Fibroblast of skin of scalp (primary cell): ENCODE measurements around the gene LSG1.

Experiments used
- DNase-seq: peaks from one replicate; pipeline ENCODE4 v3.0.0-alpha.2; 2013

Gene LSG1

DNA sequence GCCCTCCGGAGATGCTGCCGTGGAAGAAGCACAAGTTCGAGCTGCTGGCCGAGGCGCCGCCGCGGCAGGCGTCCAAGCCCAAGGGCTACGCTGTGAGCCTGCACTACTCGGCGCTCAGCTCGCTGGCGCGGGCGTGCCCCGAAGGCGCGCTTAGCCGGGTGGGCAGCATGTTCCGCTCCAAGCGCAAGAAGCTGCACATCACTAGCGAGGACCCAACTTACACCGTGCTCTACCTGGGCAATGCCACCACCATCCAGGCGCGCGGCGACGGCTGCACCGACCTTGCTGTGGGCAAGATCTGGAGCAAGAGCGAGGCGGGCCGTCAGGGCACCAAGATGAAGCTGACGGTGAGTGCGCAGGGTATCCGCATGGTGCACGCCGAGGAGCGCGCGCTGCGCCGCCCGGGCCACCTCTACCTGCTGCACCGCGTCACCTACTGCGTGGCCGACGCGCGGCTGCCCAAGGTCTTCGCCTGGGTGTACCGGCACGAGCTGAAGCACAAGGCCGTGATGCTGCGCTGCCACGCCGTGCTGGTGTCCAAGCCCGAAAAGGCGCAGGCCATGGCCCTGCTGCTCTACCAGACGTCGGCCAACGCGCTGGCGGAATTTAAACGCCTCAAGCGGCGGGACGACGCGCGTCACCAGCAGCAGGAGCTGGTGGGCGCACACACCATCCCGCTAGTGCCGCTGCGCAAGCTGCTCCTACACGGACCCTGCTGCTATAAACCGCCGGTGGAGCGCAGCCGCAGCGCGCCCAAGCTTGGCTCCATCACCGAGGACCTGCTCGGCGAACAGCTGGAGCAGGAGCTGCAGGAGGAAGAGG, 15.0 kb upstream of the LSG1 start:
- DNase-seq = peak; percentile 43

DNA sequence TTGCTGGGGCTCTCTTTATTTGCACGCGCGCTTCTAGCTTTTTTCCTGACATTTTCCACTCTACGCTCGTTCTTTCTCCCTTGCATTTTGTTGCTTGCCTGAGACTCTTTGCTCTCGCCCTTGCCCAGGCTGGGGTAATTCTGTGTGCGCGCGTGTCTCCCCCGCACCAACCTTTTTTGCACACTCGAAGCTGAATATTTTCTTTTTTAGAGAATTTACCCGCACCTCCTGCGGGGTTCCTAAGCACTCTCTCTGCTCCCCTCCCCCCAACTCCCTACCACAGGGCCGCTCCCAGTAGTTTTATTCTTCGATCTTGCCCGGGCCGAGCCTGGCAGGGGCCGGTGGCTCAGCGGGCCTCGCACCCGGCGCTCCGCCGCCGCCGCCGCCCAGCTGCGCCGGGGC, 14.4 kb upstream of the LSG1 start:
- DNase-seq = no peak

DNA sequence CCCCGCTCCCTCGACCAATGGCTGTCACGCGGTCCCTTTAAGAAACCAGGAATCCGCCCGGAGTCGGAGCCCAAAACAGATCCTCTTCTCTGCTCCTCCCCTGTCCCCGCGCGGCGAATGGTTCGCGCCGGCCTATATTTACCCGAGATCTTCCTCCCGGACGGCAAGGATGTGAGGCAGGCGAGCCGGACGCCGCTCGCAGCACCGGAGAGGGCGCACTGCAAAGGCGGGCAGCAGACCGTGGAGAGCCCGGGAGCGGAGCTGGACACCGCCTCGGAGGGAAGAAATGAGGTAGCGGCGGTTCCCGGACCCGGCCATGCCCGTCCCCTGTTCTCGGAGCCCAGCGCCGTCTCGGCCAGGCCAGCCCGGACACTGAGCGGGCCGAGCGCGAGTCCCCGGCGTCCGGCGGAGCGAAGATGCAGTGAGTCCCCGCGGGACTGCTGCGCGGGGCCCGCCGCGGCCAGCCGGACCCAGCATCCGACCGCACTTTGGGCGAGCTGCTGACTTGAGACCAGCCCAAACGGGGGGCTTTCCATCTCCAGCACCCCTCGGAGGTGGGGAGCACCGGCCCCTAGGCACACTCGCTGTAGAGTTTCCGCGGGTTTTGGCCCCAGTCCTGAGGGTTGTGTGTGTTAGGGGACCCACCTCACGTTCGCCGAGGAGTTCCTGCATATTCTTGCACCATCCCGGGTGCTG, 13.9 kb upstream of the LSG1 start, which contains the start of gene FAM43A:
TSS of gene FAM43A (plus strand) at position 166 of the 696 bp plus-strand sequence. CDS start 944 bp downstream, outside the sequence.
- peak; percentile 97 for DNase-seq

DNA sequence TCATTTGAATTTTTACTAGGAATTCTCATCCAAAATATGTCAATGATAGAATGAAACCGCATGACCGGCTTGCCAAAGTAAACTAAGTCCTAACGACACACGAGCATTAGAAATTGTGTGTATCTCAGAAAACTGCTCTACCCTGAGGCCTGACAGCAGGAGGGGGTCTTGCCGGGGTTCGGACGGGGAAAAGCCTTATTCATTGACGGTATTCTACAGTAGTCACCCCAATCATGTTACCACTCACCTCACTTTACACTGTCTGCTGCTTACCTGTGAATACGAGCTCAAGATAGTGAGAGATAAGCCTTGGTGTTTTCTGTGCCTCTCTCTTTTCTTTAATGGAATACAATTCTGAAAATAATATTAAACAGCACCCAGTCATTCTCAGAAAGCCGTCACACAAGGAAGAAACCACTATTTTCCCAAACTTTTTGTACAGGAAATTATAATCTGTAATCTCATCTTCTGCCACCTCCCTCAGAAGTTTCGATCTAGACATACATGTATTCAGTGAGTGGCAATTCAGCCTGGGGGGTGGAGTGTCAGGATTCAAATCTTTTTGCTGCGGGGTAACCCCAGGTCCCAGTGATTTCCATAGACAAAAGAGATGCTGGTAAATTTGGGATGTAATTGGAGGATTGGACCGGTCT, 13.2 kb upstream of the LSG1 start:
- no peak for DNase-seq

DNA sequence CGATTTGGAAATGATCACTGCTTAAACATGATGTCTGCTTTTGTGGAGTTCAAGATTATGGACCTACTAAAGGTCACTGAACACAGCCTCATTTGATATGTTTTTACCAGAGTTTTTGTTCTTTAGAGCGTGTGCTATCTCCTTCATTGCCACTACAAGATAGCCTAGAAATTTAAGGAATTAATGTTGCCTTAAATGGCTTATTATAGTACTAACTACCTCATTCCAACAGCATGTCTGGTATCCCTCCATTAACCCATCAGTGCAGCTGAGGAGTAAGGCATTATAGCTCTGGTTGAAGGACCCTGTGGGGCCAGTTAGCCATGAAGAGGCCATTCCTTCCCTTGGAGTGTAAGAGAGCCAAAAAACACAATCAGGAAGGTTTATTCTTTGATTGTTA, 11.4 kb upstream of the LSG1 start:
- DNase-seq = peak; percentile 66

DNA sequence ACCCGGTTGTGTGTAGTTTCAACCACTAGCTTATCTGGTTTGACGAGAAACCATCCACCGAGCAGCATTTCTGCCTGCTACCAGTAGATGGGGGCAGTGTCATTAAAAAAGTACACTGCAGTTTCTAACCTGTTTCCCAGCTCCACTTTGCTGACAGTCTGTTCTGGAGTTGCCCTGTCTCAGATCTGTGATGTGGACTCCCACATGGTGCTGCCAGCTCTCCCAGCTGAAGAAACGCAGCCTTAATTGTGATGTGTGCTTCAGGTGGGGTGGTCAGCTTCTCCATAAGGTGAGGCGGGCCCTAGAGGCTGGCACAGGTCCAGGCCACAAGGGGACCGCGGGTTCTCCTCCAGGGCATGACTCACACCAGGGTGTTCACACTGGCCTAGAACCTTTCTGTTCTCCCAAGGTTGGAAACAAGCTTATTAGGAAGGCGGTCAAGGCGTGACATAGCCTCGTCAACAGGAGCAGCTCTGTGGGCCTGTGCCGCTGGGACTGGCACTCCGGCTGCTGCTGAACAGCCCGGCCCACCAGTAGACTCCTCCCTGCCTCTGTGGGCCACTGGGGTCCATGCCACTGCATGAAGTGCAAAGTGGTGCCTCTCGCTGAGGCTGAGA, 10.8 kb upstream of the LSG1 start:
- DNase-seq = peak; percentile 86

DNA sequence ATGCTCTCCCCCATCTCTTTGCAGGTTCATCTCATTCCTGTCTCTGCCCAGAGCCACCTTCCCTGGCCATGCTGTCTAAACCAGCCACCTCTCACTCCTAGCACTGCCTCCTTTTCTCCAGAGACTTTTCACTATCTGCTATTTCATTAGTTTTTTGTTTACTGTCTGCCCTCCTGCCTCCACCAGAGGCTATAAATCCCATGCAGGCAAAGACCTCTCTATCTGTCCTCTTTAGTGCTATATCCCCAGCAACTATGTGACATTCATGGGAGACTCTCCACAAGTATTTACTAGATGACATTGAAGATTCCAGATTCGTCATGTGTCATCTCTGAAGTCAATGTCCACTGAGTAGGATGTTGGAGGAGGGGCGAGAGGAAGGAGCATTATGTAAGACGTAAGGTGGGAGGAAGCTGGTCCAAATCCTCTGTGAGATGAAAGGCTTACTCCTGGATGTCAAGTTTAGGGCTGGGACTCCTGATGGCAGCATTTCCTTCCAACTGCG, 10.2 kb upstream of the LSG1 start:
- DNase-seq = no peak

DNA sequence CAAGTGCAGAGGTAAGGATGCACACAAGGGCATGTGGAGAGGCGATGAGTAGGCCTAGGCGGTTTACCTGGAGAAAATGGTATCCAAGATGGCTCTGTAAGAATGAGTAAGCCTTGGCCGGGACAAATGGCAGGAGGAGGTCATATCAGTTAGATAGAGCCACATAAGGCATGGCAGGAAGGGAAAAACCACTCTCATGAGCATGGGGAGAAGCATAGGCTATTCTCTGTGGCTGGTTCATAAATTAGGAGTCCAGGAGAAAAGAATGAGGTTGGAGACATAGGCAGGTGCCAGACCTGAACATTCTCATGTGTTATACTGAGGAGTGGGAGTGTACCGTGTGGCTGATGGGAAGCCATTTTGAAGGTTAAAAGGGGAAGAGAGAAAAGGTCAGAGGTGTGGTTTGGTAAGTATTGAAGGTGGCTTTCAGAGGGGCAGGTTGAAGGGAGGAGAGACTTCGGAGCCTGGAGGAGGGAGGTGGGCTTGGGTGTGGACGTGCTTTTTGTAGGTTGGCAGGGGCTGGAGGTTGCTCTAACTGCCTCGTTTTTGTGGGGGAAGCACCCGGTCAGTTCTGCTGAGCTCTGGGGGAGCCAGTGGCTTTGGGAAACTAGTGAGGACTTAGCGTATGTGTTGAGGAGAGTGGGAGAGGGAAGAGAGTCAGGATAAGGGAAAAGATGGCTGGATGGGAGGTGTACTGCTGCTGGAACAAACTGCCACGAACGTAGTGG, 9.1 kb upstream of the LSG1 start:
- no peak for DNase-seq

DNA sequence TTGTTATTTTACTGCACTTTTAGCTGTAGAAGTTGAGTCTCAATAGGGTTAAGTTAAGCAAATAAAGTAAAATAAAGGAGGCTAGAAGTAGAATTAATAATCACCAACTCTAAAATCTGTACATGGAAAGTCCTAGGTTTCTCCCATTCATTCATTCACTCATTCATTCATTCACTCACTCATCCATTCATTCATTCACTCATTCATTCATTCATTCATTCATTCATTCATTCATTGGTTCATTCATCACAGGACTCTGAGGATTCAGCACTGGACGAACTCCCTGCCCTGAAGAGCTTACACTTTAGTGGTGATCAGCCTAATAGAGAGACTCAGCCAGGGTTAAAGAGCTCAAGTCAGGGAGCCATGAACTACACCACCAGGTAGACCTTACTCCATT, 4.5 kb upstream of the LSG1 start:
- DNase-seq = no peak

DNA sequence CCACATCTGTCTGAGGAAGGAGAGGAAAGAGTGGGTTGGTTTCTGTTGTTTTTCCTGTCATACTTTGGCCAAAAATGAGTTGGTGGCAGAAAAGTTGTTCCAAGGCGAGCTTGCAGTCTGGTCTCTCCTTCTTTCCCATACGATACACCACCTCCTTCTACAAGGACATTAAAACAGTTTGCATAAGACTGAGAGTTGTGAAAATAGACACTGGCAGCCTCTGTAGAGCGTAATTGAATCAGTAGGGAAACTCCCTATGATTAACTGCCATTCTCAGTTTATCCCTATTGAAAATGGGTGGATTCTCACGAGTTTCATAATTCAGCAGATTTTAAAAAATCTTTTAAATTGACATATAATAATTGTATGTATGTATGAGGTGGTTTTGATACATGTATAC, 3.7 kb upstream of the LSG1 start:
- DNase-seq = no peak

DNA sequence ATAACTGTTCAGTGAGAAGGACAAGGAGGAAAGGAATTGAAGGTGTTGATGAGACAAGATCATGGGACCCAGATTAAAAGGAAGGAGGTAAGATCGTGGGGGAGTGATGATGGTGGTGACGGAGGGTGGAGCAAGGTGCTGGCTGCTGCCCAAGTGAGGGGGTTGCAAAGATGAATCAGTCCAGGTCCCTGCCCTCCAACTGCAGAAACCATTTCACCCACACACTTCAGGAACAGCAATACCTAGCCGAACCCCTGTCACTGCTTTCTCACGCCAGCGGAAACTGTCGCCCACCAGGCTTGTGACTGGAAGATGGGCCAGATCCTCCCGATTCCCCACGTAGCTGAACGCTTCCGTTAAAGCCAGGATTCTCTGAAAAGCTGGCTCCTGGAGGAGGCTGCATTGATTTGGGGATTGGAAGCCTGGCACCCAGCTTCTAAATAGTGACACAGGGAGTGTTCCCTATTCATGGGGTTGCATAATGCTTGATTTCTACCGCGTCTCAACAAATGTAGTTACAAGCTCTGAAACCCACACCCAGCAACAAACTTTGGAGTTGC, 3.2 kb upstream of the LSG1 start:
- no peak for DNase-seq

DNA sequence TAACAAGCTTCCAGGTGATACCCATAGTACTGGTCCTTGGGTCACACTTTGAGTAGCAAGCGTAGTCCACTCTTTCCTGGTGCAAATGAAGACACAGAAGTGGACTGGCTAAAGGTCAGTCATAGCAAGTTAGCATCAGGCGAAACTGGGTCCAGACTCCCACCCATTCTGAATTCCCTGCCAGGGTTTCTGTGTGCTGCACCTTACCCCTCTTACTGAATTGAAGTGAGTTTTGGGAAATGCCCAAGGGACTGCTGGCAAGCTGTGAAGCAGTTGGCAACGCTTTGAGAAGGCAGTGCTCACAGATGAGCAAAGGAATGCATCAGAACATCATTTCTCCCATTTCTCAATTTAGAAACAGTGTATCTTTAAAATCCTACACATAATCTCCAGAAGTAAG, 1.8 kb upstream of the LSG1 start:
- DNase-seq = no peak

DNA sequence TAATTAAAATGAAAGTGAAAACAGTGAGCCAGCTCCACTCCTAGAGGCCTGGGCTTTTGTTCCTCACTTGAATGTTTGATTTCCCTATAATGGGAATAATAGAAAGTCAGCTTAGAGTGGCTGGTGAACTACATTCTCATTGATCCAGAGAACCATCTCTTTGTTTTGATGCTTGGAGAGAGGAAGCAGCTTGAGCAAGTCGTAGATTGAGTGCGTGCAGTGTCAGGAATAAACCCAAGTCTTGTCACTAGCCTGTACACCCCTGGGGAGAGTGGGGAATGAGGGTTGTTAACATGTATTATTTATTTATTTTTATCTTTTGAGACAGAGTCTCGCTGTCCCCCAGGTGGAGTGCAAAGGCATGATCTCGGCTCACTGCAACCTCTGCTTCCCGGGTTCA, 885 bp upstream of the LSG1 start:
- DNase-seq = no peak

DNA sequence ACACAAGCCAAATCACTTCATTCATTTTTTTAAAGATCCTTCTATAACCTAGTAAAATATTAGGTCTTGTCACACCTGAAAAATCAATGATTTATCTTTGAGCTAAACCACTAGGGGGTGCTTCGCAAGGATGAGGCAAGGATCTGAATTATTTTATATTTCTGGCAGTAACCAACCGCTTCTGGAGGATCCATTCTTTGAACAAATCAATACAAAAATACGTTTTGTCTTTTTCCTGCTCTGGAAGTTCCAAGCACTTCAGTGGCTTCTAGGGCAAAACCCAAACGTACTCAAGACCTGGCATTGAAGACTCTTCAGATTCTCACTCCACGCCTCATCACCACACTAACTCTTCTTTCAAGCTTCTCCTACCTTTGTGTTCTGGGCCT, 486 bp downstream of the LSG1 start:
- peak; percentile 41 for DNase-seq

DNA sequence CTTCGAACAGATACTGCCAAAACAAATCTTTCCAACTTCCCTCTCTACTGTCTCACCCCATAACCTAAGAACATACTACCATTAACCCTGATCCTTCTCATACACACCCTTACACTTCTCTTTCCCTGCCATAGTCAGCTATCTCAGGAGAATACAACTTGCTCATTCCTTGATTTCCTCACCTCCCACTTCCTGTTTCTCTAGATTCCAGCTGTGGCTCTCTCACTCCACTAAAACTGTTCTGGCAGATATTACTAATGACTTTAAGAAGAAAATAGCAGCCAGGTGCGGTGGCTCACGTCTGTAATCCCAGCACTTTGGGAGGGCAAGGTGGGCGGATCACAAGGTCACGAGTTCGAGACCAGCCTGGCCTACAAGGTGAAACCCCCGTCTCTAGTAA, 4.6 kb downstream of the LSG1 start:
- no peak for DNase-seq

DNA sequence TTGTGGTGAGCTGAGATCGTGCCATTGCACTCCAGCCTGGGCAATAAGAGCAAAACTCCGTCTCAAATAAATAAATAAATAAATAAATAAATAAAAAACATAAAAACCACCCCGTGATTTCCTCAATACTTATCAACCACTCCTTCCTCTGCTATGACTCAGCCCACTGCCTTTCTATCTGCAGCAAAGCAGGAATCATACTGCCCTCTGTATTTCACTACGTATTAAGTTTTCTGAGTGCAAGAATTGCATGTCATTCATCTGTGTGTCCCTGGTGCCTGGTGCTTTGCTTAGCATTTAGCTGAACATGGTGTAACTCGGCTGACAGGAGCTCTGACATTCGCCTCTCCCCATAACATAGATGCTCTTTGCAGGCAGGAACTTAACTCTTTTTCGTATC, 7.1 kb downstream of the LSG1 start:
- DNase-seq = no peak

DNA sequence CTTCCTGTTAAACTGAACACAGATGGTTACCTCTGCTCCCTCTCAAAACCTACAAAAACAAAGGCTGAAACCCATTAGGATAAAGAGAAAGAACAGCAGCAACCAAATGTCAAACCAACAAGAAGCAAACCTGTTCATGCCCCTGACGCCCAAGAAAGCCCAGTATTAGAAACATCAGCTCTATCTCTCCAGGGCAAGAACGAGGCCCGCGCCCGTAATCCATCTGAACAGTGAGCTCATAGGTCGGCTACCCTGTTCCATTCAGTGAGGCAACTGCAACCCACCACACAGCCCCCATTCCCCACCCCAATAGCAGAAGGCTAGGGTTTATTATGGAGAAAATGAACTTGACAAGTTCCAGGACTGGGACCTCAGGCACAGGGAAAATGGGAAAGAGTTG, 10.0 kb downstream of the LSG1 start:
- no peak for DNase-seq

DNA sequence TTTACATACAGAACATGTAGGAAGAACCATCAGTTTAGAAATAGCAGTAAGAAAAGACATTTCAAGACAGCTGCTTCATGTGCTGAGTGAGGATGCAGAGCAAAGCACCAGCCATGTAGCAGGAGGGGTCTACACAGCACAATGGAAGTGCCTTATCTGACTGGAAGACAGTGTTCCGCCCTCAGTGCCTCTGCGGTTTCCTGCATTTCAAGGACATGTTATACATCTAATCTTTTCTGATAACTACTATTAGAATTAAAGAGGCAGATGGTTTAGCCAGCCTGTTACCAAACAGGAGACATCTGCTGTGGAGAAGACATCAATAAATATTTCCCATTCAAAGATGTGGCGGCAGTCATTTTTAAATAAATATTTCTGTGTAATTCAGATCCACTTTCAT, 10.6 kb downstream of the LSG1 start:
- DNase-seq = no peak

DNA sequence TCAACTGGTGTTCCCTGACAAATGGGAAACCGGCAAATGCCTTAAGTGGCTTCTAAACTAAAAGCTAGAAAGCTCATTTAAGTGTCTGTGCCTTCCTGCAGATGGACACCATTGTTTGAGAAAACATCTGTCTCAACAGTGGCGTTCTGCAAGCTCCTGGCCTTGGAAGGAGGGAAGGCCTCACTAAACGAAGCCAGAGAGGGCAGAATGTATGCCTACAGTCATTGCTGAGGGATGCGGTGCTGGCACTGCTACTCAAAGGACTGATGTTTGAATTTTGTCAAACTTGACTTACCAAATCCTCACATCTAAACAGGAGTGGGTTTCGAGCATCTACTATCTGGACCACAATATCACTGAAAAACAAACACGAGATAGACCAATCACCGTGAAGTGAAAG, 12.2 kb downstream of the LSG1 start:
- DNase-seq = no peak

DNA sequence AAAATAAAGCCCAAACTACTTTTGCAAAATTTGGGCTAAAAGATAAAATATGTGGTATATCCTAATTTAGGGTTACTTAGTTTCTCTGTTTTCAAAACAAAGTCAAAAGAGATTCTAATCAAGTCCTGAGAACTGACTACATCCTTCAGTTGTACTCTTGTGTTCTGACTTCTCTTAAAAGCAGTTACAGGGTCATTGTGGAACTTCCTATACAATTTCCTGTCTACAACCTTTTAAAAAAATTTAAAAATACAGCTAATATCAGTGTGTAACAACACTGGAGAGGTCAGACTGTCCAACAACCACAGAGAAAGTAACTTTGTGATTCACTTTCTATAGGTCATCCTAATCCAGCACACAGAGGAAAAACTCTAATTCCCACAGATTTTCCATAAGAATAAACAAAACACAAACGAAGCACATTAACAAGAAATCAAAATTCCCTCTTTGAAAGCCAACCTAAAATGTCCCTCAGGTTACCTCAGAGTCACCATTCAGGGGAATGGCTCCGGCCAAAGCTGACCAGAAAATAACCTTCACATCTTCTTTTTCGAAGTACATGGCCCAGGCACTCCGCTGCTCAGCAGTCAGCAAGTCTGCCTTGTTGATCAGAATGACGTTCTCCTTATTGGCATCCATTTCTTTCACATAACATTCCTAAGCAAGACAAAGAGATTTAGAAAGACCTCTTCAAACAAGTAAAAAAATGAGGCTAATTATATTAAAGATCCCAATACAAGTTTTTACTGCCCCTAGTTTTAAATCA, 13.3 kb downstream of the LSG1 start:
- no peak for DNase-seq

DNA sequence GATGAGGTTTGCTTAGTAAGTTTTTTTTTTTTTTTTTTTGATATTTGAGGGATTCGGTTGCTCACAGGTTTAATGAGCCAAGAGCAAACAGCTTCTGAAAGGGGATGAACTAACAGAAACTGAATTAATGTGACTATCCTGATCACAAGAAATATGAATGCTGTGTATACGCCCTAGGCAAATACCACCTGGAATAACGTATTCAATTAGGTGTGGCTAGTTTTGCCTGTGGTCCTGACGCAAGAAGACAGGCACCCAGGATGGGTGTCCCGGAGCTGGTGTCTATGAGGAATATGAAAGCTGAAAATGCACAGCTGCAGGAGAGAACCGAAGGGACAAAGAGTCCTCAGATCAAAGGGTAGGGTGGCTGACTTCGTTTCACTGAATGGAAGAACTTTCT, 14.6 kb downstream of the LSG1 start:
- no peak for DNase-seq
